Measurements from ENCODE around the gene UMODL1. TPM values are rescaled to one million over a fixed set of nuclear protein-coding genes. Genes with fewer than 3 reads are reported as not detected.

The UMODL1 gene
- total RNA-seq, 1 experiment from 2014 or later = 0.18 TPM

- Histone ChIP-seq H3K36me3 (ENCODE audit: control insufficient read depth, insufficient read depth, low read length) (no peaks in the 10 kb centered on the region), H3K27me3 (ENCODE audit: control insufficient read depth, insufficient read depth, low read length) (no peaks in the 10 kb centered on the region), H3K9me3 (ENCODE audit: control insufficient read depth, insufficient read depth, low read depth, low read length) (no peaks in the 10 kb centered on the region), H3K27ac (ENCODE audit: low read length) (no peak overlapping the region), H3K4me1 (ENCODE audit: control insufficient read depth, insufficient read depth, low read length) (no peaks in the 10 kb centered on the region), H3K4me3 (ENCODE audit: low read depth in 2 of 2, low read length in 2 of 2) (no peak overlapping the region)
- intact Hi-C loops (cut with micrococcal nuclease; ENCODE audit: unreplicated experiment) = loop anchor here (10.0 kb wide), 1 partner anchor 66 kb away; no protein-coding TSS in a partner anchor
- DNase-seq (ENCODE audit: low read depth, low spot score) = no peak
- ATAC-seq = no peak
- TF ChIP-seq TCF7L2 (IDR thresholded peaks at IDR 0.05; ENCODE audit: low read depth, low read length) (no peak), SIN3A (IDR thresholded peaks at IDR 0.05; ENCODE audit: borderline replicate concordance, insufficient read depth, low read depth, low read length) (no peak), REST (IDR thresholded peaks at IDR 0.05; ENCODE audit: insufficient read depth in 1 of 2, low read depth in 2 of 2, low read length in 1 of 2) (no peak), CTCF (IDR thresholded peaks at IDR 0.05) (no peak), POLR2AphosphoS5 (IDR thresholded peaks at IDR 0.05; ENCODE audit: low read depth, low read length) (no peak)
- in situ Hi-C loops (cut with HindIII; ENCODE audit: low pct_unique_long_range_greater_than_20kb, low sequenced_read_pairs) = no loop called here
- ChIA-PET CTCF (no interaction called here), POLR2A (no interaction called here)
- BruUV-seq (replicated peaks) = no TSS peak
These were observed 32.7 kb upstream of the UMODL1 start for GRCh38 chr21:42038393-42038792.

- H3K4me3 ChIP-seq (ENCODE audit: low read depth in 2 of 2, low read length in 2 of 2) = no peak overlapping the region
- H3K27ac ChIP-seq (ENCODE audit: low read length) = no peak overlapping the region
- TF ChIP-seq CTCF (IDR thresholded peaks at IDR 0.05) = no peak
- TF ChIP-seq REST (IDR thresholded peaks at IDR 0.05; ENCODE audit: insufficient read depth in 1 of 2, low read depth in 2 of 2, low read length in 1 of 2) = no peak
- TF ChIP-seq SIN3A (IDR thresholded peaks at IDR 0.05; ENCODE audit: borderline replicate concordance, insufficient read depth, low read depth, low read length) = no peak
- TF ChIP-seq TCF7L2 (IDR thresholded peaks at IDR 0.05; ENCODE audit: low read depth, low read length) = no peak
- no peak for TF ChIP-seq POLR2AphosphoS5 (IDR thresholded peaks at IDR 0.05; ENCODE audit: low read depth, low read length)
- no peaks in the 10 kb centered on the region for H3K4me1 ChIP-seq (ENCODE audit: control insufficient read depth, insufficient read depth, low read length)
- H3K27me3 ChIP-seq (ENCODE audit: control insufficient read depth, insufficient read depth, low read length) = no peaks in the 10 kb centered on the region
- no peak for ATAC-seq
- H3K36me3 ChIP-seq (ENCODE audit: control insufficient read depth, insufficient read depth, low read length) = no peaks in the 10 kb centered on the region
- intact Hi-C loops (cut with micrococcal nuclease; ENCODE audit: unreplicated experiment) (loop anchor here (10.0 kb wide), 1 partner anchor 66 kb away; no protein-coding TSS in a partner anchor), in situ Hi-C loops (cut with HindIII; ENCODE audit: low pct_unique_long_range_greater_than_20kb, low sequenced_read_pairs) (no loop called here)
- POLR2A ChIA-PET = no interaction called here
- BruUV-seq (replicated peaks) = no TSS peak
- DNase-seq (ENCODE audit: low read depth, low spot score) = no peak
- CTCF ChIA-PET = no interaction called here
- no peaks in the 10 kb centered on the region for H3K9me3 ChIP-seq (ENCODE audit: control insufficient read depth, insufficient read depth, low read depth, low read length)
These were observed 32.2 kb upstream of the UMODL1 start for GRCh38 chr21:42038826-42039425.
